ENCODE data around the gene EPB41L4B.
A peak's percentile ranks its signal among the peaks of the same experiment; 100 is the strongest.

Gene EPB41L4B

GRCh38 chr9:109270971-109271925 is 49.6 kb downstream of the EPB41L4B start:
- no peak for DNase-seq (ENCODE audit: low spot score)

- no peak for DNase-seq (ENCODE audit: low spot score)
Measured at GRCh38 chr9:109270441-109270840, 50.4 kb downstream of the EPB41L4B start.

GRCh38 chr9:109269839-109270238 is 51.0 kb downstream of the EPB41L4B start:
- peak; percentile 25 for DNase-seq (ENCODE audit: low spot score)

GRCh38 chr9:109269081-109269480 is 51.8 kb downstream of the EPB41L4B start:
- no peak for DNase-seq (ENCODE audit: low spot score)

- DNase-seq (ENCODE audit: low spot score): no peak
Measured at GRCh38 chr9:109267555-109267954, 53.3 kb downstream of the EPB41L4B start.

- no peak for DNase-seq (ENCODE audit: low spot score)
Measured at GRCh38 chr9:109264877-109265587, 55.8 kb downstream of the EPB41L4B start.

GRCh38 chr9:109263358-109263757 is 57.5 kb downstream of the EPB41L4B start:
- no peak for DNase-seq (ENCODE audit: low spot score)

- peak; percentile 31 for DNase-seq (ENCODE audit: low spot score)
Measured at GRCh38 chr9:109258481-109259302, 62.2 kb downstream of the EPB41L4B start.

- no peak for DNase-seq (ENCODE audit: low spot score)
Measured at GRCh38 chr9:109256336-109256735, 64.5 kb downstream of the EPB41L4B start.

GRCh38 chr9:109255394-109255793 is 65.5 kb downstream of the EPB41L4B start:
- no peak for DNase-seq (ENCODE audit: low spot score)

GRCh38 chr9:109254317-109254716 is 66.5 kb downstream of the EPB41L4B start:
- DNase-seq (ENCODE audit: low spot score): no peak

- DNase-seq (ENCODE audit: low spot score): no peak
Measured at GRCh38 chr9:109253637-109254284, 67.1 kb downstream of the EPB41L4B start.

- no peak for DNase-seq (ENCODE audit: low spot score)
Measured at GRCh38 chr9:109253241-109253636, 67.6 kb downstream of the EPB41L4B start.

- DNase-seq (ENCODE audit: low spot score): no peak
Measured at GRCh38 chr9:109252291-109252690, 68.6 kb downstream of the EPB41L4B start.

- no peak for DNase-seq (ENCODE audit: low spot score)
Measured at GRCh38 chr9:109251776-109252106, 69.1 kb downstream of the EPB41L4B start.

GRCh38 chr9:109251080-109251775 is 69.6 kb downstream of the EPB41L4B start:
- DNase-seq (ENCODE audit: low spot score): no peak

- DNase-seq (ENCODE audit: low spot score): no peak
Measured at GRCh38 chr9:109250771-109251079, 70.1 kb downstream of the EPB41L4B start.

- DNase-seq (ENCODE audit: low spot score): no peak
Measured at GRCh38 chr9:109250311-109250741, 70.5 kb downstream of the EPB41L4B start.

- no peak for DNase-seq (ENCODE audit: low spot score)
Measured at GRCh38 chr9:109249615-109250014, 71.2 kb downstream of the EPB41L4B start.

GRCh38 chr9:109248133-109248581 is 72.7 kb downstream of the EPB41L4B start:
- DNase-seq (ENCODE audit: low spot score): no peak

GRCh38 chr9:109247228-109247627 is 73.6 kb downstream of the EPB41L4B start:
- no peak for DNase-seq (ENCODE audit: low spot score)

All from SK-N-DZ (cell line).